Jurkat, Clone E6-1 (cell line): ENCODE data around the gene POU6F2.

Experiments
- DNase-seq: peaks from one replicate; pipeline ENCODE4 v3.0.0-alpha.2; 2011; ENCODE audit warnings: low read depth, low spot score
- H3K4me3 ChIP-seq: 2 replicates; pipeline ENCODE4 v1.5.1; 2011; ENCODE audit warnings: mild to moderate bottlenecking, low read length, control low read depth, moderate library complexity

POU6F2 gene

GRCh38 chr7:39270018-39270417, 292.3 kb downstream of the POU6F2 start:
- no peak overlapping the region for H3K4me3 ChIP-seq
- DNase-seq, result no peak

DNA sequence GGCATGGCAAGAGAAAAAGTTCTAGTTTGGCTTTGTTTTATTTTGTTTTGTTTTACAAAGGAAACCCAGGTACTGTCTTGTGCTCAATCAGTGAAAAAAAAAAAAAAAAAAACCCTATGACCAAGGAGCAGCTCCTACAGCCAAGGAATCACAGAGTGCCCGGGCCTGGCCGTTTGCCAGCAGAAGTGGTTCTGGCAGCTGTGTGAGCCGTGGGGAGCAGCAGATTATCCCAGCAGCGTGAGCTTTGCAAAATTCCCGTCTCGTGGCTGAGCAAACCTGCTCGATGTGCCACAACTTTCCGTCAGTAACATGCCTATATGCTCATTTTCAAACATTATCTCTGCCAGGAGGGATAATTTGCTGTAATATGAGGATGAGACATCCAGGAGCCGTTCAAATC, 293.7 kb downstream of the POU6F2 start:
- DNase-seq, result no peak
- H3K4me3 ChIP-seq, result no peak overlapping the region

- H3K4me3 ChIP-seq, result no peak overlapping the region
- DNase-seq, result no peak
Measured at GRCh38 chr7:39272111-39272510, 294.4 kb downstream of the POU6F2 start.

DNA sequence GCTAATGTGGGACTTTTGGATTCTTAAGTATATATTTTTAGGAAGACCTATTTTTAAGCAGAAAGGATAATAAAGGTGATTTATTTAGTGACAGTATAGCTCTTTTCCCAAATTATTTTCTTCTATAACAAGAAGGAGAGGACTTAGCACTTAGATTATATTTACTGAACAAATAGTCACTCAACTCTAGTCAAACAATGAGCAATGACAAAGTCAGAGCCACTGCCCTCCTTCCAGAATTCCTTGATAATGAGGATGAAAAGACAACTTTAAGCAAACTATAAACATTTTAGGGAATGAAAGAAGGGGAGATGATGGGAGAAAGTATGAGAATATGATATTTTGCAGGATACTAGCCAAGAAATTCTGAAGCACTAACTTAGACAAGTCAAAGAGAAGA, 295.0 kb downstream of the POU6F2 start:
- no peak for DNase-seq
- H3K4me3 ChIP-seq, result no peak overlapping the region

- DNase-seq, result no peak
- no peak overlapping the region for H3K4me3 ChIP-seq
Measured at GRCh38 chr7:39280337-39280736, 302.6 kb downstream of the POU6F2 start.

DNA sequence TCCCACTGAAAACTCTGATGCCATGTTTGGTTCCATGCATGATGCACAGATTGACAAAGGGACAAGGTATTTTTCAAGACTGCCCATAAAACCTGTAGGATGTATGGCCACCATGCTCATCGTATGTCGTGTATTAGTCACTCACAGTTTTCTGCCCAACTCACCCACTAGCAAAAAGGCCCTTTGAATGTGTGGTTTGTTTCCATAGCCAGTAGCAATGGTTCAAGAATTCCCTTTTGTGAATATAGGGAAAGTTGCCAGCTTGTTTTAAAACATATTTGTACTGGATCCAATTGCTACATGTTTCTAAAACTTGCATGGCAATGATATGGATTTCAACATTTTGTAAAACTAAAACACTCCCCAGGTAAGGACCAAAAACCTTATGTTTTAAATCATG, 307.5 kb downstream of the POU6F2 start:
- H3K4me3 ChIP-seq, result no peak overlapping the region
- no peak for DNase-seq

DNA sequence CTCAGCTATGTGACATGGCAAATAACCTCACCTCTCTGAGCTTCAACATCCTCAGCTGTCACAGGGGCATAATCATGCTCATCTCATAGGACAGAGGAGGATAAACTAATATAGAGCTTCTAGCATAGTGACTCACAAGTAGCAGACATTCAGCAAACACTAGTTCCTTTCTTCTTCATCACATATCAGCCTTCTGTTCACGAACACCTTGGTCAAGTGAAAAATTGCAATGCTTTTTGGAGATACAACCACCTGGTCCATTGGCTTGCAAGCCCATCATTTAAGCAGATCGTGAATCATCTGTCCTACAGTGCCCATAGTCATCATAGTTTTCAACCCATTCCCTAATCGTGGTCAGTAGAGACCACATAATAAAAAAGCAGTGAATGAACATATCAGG, 310.6 kb downstream of the POU6F2 start:
- DNase-seq, result no peak
- no peak overlapping the region for H3K4me3 ChIP-seq

GRCh38 chr7:39291628-39292410, 314.1 kb downstream of the POU6F2 start:
- no peak overlapping the region for H3K4me3 ChIP-seq
- DNase-seq, result no peak

DNA sequence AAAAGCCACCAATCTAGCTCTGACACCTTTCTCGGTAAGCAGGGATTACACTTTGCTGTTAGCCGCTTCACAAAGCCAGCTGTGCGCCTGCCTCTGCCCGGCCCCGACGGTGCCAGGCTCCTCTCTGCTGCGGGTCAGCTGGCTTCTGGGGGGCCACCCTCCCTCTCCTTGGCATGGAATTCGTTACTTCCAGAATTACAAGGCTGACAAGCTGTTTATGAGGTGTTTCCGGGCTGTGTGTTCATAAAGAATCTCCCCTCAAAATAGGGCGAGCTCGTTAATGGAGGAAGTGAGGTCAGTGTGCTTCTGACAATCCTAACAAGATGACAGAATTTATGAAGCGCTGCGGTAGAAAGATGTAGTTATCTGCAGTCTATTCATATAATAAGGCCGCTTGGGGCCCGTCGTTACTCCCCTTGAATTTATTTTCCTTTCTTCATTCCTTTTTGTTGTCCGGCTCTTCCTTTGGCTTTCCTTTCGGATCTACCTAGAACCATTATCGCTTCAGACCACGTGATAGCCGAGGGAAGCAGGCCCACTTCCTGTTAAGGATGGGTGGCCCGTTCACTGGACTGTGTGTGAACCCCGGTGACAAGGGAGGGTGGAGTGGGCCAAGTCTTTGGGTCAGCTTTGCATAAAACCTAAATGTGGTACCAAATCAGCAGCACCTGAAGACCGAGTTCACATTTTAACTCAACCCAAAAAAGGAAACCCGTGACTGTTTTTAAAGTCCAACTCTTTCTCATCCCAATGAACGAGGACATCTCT, 315.5 kb downstream of the POU6F2 start:
- no peak overlapping the region for H3K4me3 ChIP-seq
- no peak for DNase-seq

- no peak overlapping the region for H3K4me3 ChIP-seq
- DNase-seq, result no peak
Measured at GRCh38 chr7:39294022-39294421, 316.3 kb downstream of the POU6F2 start.

GRCh38 chr7:39295796-39296195, 318.1 kb downstream of the POU6F2 start:
- no peak for DNase-seq

GRCh38 chr7:39299695-39300094, 322.0 kb downstream of the POU6F2 start:
- H3K4me3 ChIP-seq, result no peak overlapping the region
- DNase-seq, result no peak

More at GRCh38 chr7:39295796-39296195, 318.1 kb downstream of the POU6F2 start:
- H3K4me3 ChIP-seq, result no peak overlapping the region

- H3K4me3 ChIP-seq, result no peak overlapping the region
- DNase-seq, result no peak
Measured at GRCh38 chr7:39300276-39300675, 322.6 kb downstream of the POU6F2 start.

DNA sequence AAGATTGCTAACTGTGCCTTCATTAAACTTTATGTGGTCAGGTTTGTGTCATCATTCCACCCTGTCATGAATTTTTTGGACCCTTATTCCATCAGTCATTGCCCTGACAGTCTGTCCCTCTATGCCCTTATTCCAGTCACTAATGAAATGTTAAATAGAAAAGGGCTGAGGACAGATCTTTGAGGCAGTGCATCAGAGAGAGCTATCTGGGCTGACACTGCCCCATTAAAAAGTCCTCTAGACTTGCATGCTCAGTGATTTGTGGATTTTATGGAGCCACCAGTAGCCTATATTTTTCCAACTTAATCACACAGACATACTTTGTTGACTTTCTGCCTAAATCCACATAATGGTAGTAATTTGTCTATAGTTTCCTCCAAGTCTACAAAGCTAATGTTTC, 323.8 kb downstream of the POU6F2 start:
- no peak overlapping the region for H3K4me3 ChIP-seq
- DNase-seq, result no peak

DNA sequence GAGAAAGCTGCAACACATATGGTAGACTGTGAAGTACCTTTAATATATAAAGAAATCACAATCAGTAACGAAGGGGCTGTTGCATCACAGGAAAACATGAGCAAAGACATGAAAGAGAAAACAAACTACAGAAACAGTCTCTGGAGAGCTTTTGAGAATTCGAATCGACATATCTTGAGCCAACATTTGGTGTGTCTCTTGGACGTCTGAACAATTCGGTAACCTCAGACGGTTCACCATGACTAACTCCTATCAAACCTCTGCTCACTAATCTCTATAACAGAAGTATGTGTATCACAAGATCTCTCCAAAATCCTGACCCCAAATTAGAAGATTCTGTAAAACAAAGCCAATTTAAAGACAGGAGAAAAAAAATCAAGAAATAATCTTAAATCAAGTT, 326.5 kb downstream of the POU6F2 start:
- DNase-seq, result no peak
- H3K4me3 ChIP-seq, result no peak overlapping the region

DNA sequence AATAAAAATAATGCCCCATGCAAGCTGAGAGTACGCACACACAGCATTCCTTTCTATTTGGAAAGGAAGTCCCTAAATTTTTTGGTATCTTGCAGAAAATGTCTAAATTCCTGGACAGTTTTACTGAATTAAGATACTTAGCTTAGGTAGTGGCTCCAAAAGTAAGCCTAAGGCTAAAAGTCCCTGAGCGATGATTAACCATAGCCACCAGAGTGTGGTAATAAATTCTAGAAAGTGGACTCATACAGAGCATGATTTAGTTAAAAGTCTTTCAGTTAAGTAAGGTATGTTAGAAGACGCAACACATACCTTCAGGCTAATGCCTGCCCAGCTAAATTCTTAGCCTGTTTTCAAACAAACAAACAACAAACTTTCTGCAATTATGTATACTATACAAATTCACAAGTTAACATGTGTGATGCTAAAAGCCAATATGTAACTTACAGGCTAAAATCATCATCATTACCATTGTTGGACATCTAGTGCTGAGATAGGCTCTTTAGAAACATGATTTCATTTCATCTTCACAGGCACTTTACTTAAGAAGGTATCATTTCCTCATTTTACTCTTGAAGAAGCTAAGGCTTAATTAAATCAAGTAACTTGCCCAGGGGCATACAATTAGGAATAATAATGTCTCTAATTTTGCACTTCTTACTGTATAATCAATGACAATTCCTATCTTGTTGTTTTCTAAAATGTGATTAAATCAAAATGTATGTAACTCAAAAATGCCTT, 327.1 kb downstream of the POU6F2 start:
- H3K4me3 ChIP-seq, result no peak overlapping the region

DNA sequence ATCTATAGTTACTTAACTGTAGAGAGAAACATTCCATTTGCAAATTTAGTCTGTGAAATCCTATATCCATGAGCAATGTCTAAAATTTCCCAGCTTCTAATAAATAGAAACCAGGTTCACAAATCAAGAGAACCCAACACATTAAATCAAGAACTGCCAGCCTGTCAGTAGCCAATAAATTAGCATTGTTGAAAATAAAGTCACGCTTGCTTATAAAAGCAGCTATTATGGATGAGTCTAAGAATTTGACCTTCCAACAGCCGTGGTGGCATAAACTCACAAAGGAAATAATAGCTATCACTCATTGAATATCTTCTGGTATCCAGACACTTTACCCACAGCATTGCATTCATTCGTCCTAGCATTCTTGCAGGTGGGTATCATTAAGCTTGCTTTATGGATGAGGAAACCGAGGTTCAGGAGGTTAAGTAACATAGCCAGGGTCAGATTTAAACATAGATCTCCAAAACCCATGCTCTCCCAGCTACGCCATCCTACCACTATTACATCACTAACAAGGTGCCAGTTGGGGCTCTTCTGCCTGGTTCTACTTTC, 328.4 kb downstream of the POU6F2 start:
- H3K4me3 ChIP-seq, result no peak overlapping the region
- no peak for DNase-seq

More for the DNA sequence above, 327.1 kb downstream of the POU6F2 start:
- no peak for DNase-seq

- DNase-seq, result no peak
- H3K4me3 ChIP-seq, result no peak overlapping the region
Measured at GRCh38 chr7:39310699-39311098, 333.0 kb downstream of the POU6F2 start.

DNA sequence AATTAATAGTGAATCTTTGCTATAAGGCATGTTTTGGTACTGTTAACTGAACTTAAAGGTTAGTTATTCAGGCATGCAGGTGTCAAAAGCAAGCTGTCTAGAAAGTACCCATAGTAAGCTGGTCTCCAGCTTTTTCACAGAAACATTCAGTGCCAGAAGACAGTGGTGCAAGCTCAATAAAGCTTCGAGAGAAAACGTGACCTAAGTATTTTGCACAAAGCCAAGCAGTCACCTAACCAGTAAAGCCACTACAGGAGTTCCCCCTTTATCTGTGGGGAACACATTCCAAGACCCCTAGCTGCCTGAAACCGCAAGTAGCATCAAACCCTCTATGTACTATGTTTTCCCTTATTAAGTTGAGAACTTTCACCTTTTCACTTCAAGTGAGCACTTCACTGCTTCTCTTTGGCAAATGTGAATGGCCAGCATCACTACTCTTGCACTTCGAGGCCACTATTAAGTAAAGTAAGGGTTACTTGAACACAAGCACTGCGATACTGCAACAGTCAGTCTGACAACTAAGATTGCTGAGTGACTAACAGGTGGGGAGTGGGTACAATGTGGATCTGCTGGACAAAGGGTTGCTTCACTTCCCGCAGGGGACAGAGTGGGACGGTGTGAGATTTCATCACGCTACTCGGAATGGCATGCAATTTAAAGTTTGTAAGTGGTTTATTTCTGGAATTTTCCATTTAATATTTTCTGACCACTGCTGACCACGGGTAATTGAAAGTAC, 334.7 kb downstream of the POU6F2 start:
- no peak overlapping the region for H3K4me3 ChIP-seq
- DNase-seq, result no peak
